GM18520 (cell line): ENCODE measurements around the gene SORL1.

Source experiments
- ATAC-seq: cut with Tn5 transposase; IDR thresholded peaks from one replicate; pipeline ENCODE4 v1.9.1; 2021; ENCODE audit not compliant: unreplicated experiment

SORL1 gene

GRCh38 chr11:121654259-121654842 is 202.2 kb downstream of the SORL1 start:
- no peak for ATAC-seq

GRCh38 chr11:121654843-121655536 is 202.9 kb downstream of the SORL1 start:
- no peak for ATAC-seq

DNA sequence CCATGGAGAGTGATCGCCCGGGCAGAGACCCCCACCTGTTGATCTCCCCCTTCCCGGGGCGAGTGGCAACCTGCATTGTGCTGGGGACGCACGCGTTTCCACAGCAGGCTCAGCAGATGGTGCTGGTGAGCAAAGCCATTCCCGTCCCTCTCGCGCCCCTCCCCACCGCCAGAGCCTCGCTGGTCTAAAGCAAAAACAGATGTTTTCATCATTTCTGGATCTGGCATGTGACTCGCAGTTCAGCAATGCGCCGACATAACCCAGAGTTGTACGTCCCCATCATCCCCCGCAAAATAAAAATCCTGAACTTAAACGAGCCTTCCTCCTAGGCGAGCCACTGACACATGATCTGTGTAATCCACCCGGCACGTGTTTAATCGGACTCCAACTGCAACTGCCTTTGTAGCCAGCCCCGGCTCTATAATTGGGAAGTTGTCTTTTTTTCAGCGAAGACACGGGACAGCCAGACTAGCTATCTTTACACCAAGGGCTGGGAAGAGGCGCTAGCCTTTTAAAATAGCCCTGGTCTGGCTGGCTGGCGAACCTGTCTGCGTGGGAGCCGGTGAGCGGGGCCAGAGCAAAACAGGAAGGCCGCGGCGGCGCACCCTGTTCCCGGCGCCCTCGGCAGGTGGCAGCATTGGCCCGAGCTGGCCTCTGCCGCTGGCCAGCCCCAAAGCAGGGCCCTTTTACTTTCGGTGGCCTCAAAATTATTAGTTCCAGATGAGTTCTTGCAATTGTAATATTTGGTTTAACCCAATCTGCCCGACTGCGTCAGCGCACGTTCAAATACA is 203.6 kb downstream of the SORL1 start:
- ATAC-seq: peak; percentile 70

GRCh38 chr11:121656328-121657090 is 204.4 kb downstream of the SORL1 start:
- ATAC-seq: no peak

DNA sequence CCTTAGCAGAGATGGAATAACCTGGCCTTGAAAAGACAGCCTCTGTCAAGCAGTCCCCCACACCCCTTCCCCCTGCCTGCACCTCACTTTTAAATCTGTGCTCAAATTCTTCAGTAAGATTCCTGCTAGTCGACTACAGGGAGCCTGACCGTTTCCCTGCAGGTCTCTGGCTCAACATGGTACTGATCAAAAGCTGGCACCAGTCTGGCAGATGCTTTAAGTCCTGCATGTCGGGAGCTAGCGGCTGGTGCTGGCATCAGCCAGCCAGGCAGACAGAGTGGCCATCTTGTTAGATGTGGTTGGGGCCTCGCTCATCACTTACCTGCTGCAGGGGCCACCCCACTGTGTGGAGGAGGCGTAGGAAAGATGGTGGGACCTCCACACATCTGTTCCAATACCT is 205.0 kb downstream of the SORL1 start:
- no peak for ATAC-seq

DNA sequence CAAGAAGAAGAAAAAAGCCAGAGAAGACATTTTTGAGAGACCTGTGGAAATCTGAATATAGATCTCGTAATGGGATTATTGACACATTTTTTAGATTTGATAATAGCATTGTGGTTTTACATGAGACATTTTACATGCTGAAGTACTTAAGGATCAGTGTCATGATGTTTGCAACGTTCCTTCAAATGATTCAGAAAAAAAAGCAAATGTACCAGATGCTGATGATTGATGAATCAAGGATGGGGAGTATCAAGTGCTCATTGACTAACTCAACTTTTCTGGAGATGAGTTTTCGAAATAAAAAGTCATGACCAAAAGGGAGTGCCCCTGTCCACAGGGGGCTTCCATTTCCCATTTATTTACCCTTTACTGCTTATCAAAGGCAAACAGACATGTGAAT is 207.7 kb downstream of the SORL1 start:
- no peak for ATAC-seq

- no peak for ATAC-seq
Measured at GRCh38 chr11:121661880-121662486, 209.9 kb downstream of the SORL1 start.

GRCh38 chr11:121664144-121664543 is 212.0 kb downstream of the SORL1 start:
- no peak for ATAC-seq

- no peak for ATAC-seq
Measured at GRCh38 chr11:121665206-121665838, 213.2 kb downstream of the SORL1 start.

DNA sequence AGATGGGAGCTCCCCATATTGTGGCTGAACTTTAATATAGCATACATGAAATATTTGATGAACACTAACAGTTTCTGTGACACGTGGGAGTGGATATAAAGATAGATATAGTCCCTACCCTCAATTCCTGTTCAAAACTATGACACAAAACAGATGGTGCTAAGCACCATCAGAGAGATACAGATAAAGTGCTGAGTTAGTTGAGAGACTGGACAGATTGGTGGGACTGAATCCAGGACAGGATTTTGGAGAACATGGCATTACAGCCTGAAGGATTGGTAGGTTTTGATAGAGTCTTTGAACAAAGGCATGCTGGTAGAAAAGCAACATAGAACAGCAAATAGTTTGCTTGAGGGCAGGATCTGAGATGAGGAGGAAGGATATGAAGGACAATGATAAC is 215.7 kb downstream of the SORL1 start:
- no peak for ATAC-seq

- ATAC-seq: no peak
Measured at GRCh38 chr11:121669422-121669821, 217.3 kb downstream of the SORL1 start.

DNA sequence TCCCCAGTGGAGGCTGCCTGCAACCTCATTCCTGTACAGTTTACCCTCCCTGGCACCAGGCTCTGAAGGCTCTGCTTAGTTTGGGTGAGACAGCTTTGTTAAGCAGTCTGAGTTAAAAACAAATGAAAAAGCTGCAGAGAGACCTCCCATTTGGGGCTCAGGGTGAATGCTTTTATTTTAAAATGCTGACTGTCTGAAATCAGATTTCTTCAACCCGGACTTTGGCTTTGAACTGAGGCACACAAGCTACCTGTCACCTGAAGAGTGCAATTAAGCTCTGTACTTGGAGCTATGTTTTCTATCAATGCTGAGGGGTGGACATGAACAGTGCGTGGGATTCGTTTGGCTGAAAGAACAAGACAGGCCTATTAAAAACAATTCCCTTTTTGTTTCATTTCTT is 218.2 kb downstream of the SORL1 start:
- no peak for ATAC-seq

DNA sequence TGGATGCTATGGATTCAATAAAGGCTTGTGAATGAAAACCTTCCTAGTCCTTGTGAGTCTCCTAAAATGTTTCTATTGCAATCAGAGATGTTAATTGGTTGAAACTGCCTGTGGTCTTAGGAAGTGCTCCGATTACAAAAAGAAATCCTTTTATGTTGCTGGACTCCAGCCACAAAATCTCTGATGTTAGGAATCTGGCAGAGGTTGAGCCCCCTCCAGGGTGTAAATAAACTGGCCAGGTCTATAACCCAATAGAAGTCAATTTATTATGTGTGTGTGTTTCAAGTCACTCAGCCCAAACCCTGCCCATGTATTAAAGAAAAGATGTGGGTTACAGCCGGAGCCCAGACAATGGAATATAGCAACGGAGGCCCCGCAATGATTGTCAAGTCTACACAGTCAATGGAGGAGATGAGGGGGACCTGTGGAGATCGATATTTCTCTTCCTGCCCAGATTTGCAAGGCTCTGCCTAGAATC is 218.7 kb downstream of the SORL1 start:
- no peak for ATAC-seq

DNA sequence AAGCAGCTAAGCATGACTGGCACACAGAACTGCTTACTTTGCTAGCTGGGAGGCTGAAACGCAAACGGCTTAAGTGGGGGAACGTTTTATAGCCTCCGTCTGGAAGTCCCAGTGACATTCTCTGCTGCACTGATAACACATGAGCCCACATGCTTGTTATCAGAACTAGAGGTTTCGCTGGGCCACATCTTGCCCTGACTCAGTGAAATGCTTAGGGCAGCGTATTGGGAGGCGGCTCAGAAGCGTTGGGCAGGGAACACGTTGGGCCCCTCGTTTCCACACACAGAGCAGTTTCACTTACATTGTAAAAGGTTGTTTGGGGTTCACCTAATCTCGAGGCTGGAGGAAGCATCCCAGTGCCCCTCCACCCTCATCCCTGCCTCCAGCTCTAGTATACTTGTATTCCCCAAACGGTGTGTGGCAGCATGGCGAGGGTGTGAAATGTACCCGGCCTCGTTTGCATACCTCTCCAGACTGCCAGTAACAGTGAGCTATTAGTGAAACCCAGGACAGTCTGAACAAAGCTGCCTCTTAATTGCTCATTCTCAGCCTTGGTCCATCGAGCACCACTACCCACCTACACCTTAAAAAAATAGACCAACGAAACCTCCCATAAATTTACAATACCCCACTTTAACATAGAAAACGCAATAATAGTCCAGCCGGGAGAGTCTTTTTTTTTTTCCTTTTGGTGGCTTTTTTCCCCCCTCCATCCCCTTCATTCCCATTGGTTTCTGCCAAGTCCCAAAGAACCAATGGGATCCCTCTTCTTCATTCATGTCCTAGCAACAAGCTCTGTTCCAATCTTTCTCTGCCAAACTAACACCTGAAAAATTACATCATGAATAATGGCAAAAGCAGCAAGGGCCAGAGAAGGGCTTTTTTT is 219.4 kb downstream of the SORL1 start:
- no peak for ATAC-seq

- no peak for ATAC-seq
Measured at GRCh38 chr11:121672630-121673487, 220.7 kb downstream of the SORL1 start.

DNA sequence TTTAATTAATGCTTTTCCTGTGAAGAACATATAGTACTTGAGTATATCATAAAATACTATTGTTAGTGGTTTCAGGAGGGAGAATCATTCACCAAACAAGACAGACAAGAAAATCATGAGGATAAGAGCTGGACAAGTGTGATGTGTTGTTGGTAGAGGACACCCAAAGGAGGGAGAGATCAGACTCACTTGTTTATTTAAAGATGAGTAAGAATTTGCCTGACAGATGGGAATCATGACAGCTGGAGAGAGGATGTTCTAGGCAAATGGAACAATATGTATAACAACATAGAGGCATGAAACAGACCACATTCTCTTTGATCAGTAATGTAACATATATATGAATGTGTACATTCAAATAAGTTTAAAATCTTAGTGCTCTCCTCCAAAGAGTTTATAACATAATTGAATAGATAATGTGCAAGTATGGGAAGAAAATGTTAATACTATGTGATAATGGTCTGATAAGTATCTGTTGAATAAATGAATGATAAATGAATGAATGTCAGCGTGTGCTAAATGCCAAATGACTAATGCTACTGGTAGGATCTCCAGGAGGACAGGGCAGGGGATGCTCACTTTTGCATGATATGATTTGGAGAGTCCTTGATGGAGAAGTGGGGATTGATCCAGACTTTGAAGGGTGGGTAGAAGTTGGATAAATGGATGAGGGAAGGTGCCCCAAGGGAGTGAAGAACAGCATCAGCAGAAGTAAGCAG is 229.6 kb downstream of the SORL1 start:
- ATAC-seq: no peak
